OCI-M2 (cell line): ENCODE results near the gene UBAC2.

Experiments
- DNase-seq: peaks from one replicate; lab custom pipeline; 2025; ENCODE audit not compliant: unreplicated experiment; lab: John Stamatoyannopoulos, UW

UBAC2 gene, protein sequence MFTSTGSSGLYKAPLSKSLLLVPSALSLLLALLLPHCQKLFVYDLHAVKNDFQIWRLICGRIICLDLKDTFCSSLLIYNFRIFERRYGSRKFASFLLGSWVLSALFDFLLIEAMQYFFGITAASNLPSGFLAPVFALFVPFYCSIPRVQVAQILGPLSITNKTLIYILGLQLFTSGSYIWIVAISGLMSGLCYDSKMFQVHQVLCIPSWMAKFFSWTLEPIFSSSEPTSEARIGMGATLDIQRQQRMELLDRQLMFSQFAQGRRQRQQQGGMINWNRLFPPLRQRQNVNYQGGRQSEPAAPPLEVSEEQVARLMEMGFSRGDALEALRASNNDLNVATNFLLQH

GRCh38 chr13:99200432-99201167 lies at the start of gene UBAC2:
TSS of gene UBAC2 (plus strand) at chr13:99200854. CDS start at chr13:99200909, 55 bp downstream.
- peak; percentile 37 for DNase-seq

- DNase-seq: no peak
These were observed 49.1 kb upstream of the UBAC2 start for GRCh38 chr13:99151516-99151915.

DNA sequence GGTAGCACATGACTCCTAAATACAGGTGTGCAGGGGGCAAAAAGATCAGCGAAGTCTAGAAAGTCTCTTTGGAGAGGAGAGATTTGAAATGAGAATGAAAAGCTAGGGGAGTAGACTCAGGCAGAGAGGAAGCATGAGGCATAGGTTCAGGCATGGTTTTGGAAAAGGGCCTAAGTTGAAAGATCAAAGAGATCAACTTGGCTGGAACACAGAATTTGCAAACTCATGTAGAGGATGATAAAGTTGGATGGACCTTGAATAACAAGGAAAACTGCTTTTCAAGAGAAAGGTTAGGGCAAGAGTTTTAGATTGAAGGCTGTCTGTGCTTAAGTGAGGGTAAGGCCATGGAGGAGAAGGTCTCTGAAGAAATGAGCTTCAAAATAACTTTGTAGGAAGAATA lies 47.4 kb upstream of the UBAC2 start:
- DNase-seq: no peak

DNA sequence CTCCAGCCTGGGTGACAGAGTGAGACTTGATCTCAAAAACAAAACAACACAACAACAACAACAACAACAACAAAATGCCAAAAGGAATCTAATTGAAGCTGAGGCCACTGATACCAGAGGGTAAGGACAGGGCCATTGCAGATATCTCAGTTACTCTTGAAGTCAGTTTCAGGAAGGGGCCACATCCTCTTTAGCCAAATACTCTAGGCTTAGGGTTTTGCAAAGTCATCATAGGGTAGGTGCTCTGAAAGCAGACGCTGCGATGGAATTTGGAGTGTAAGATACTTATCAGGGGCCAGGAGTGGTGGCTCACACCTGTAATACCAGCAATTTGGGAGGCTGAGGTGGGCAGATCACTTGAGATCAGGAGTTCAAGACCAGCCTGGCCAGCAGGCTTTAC lies 46.6 kb upstream of the UBAC2 start:
- DNase-seq: no peak

- DNase-seq: no peak
These were observed 44.8 kb upstream of the UBAC2 start for GRCh38 chr13:99155821-99156220.

GRCh38 chr13:99157046-99157445 lies 43.6 kb upstream of the UBAC2 start:
- DNase-seq: no peak

DNA sequence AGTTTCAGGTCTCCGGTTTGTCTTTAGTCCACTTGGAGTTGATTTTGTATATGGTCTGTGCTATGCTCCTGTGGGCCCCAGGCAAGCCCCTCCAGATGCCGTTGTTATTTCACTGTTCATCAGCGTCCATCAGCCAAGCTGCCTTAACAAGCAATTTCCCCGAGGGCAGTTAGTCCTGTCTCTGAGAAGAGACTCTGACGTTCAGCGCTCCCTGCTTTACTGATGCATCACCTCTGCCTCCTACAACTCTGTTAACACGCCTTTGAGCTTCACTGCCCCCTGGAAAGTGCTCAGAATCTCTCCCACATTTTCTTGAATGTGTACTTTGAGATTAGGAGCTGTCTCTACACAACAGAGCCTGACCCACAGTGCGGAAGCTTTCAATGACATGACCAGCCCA lies 41.8 kb upstream of the UBAC2 start:
- DNase-seq: no peak

- DNase-seq: no peak
These were observed 41.2 kb upstream of the UBAC2 start for GRCh38 chr13:99159331-99160061.

GRCh38 chr13:99160415-99160814 lies 40.2 kb upstream of the UBAC2 start:
- no peak for DNase-seq

DNA sequence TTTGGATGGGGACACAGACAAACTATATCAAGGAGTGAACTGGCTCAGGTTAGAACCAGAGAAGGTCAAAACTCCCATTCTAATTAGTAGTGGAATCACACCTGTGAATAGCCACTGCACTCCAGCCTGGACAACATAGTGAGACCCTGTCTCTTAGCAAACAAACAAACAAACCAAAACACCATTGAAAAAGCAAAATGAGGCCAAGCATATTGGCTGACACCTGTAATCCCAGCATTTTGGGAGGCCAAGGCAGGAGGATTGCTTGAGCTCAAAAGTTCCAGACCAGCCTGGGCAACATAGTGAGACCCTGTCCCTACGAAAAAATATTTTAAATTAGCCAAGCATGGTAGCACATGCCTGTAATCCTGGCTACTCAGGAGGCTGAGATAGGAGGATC lies 39.1 kb upstream of the UBAC2 start:
- DNase-seq: no peak

GRCh38 chr13:99162567-99163361 lies 37.9 kb upstream of the UBAC2 start:
- no peak for DNase-seq

GRCh38 chr13:99164226-99164625 lies 36.4 kb upstream of the UBAC2 start:
- DNase-seq: no peak

DNA sequence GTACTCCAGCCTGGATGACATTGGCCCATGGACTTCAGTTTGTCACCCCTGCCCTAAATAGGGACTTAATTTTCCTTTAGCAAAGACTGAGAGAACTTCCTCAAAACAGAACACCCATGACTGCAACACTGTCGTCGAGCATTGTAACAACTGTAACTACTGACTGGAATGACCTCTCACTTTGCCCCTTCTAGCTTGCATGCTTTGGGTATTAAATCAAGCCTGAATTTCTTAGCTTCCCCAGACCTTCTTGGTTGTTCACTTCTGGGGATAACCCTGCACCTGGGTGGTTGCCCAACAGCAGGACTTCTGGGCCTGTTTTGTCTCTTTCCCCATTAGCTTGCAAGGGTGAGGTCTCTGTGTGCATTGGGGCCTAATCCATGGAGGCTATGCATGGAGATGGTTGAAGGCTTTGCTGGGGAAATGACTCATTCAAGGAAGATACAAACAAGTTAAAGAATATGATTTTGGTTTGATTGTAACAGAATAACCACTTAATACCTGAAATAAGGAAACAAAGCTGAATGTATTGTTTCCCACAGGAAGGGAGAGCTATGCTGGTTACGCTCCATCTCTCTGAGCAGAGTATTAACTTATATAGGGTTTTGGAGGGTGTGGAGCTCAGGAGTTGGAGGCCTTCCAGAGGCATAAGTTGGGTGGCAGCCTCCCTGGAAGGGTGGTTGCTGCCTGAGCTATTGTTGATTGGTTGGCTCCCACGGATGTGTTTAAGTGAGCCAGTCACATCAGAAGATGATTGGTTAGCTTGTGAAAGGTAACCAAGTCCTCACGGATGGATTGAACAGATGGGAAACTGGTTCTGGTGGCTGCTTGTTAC lies 34.7 kb upstream of the UBAC2 start:
- DNase-seq: no peak

GRCh38 chr13:99172951-99173350 lies 27.7 kb upstream of the UBAC2 start:
- DNase-seq: no peak

DNA sequence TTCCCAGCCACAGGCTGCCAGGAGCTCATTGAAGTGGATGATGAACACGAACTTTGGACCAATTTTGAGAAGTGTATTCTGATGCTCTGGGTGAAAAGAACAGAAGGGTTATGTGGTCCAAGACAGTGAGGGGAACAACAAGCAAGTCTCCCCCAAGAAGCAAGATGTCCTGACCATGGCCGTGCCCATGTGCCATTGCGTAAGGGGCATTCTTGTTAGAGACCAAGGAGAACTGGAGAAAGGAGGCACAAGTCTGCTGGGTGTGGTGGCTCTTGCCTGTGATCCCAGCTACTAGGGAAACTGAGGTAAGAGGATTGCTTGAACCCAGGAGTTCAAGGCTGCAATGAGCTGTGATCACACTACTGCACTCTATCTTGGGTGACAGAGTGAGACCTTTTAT lies 27.0 kb upstream of the UBAC2 start:
- DNase-seq: no peak

- no peak for DNase-seq
These were observed 26.0 kb upstream of the UBAC2 start for GRCh38 chr13:99174533-99175100.

GRCh38 chr13:99176309-99177276 lies 24.1 kb upstream of the UBAC2 start:
- peak; percentile 17 for DNase-seq

- DNase-seq: no peak
These were observed 22.0 kb upstream of the UBAC2 start for GRCh38 chr13:99178636-99179035.

DNA sequence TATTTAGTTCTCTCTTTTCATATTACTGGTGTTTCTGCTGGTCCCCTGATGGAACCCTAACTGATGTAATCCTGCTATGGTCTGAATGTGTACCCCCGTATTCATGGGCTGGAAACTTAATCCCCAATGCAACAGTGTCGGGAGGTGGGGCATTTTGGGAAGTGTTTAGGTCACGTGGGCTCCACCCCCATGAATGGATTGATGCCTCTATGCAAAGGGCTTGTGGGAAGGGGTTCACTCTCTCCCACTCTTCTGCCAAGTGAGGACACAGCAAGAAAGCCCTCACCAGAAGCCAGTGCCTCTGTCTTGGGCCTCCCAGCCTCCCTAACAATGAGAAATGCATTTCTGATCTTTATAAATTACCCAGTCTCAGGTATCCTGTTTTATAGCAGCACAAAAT lies 21.2 kb upstream of the UBAC2 start:
- no peak for DNase-seq
